GM23248 (cell line): ENCODE results near the gene KRT8.
"Not testable (repeated sequence)": the region's sequence is repeated elsewhere in the genome, so short reads cannot be mapped to it uniquely, and the experiment has no call there.

ENCODE experiments used
- EZH2 ChIP-seq: fragments of 200-600 bp; sonication (generic); IDR thresholded peaks from 2 replicates; pipeline ENCODE4 v1.6.1; 2018; ENCODE audit warnings: antibody characterized with exemption, mild to moderate bottlenecking; ENCODE audit not compliant: insufficient read depth, poor library complexity, severe bottlenecking
- EZH2phosphoT487 ChIP-seq: fragments of 200-600 bp; sonication (generic); IDR thresholded peaks from 2 replicates; pipeline ENCODE4 v1.6.1; 2018; ENCODE audit warnings: antibody characterized with exemption, moderate library complexity, mild to moderate bottlenecking, low read depth; ENCODE audit not compliant: insufficient read depth

- not testable (repeated sequence) for TF ChIP-seq EZH2phosphoT487, EZH2
Observed at GRCh38 chr12:52856077-52856476, 48.8 kb downstream of the KRT8 start.
